AG09319 (cell line): Measurements from ENCODE around the gene CEP78.

ENCODE experiments used
- DNase-seq: peaks from one replicate; pipeline ENCODE4 v3.0.0-alpha.2; 2010; ENCODE audit warnings: low read depth; ENCODE audit errors: extremely low read depth
- TF ChIP-seq, protein P1 (sequence below): IDR thresholded peaks from 2 replicates; pipeline ENCODE4 v1.5.1; 2011; ENCODE audit warnings: low read depth, mild to moderate bottlenecking, inconsistent platforms, low read length, moderate library complexity

CEP78 gene

GRCh38 chr9:78298046-78298765 is 62.3 kb downstream of the CEP78 start:
- no peak for DNase-seq
- TF ChIP-seq, protein P1, sequence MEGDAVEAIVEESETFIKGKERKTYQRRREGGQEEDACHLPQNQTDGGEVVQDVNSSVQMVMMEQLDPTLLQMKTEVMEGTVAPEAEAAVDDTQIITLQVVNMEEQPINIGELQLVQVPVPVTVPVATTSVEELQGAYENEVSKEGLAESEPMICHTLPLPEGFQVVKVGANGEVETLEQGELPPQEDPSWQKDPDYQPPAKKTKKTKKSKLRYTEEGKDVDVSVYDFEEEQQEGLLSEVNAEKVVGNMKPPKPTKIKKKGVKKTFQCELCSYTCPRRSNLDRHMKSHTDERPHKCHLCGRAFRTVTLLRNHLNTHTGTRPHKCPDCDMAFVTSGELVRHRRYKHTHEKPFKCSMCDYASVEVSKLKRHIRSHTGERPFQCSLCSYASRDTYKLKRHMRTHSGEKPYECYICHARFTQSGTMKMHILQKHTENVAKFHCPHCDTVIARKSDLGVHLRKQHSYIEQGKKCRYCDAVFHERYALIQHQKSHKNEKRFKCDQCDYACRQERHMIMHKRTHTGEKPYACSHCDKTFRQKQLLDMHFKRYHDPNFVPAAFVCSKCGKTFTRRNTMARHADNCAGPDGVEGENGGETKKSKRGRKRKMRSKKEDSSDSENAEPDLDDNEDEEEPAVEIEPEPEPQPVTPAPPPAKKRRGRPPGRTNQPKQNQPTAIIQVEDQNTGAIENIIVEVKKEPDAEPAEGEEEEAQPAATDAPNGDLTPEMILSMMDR, result no peak

DNA sequence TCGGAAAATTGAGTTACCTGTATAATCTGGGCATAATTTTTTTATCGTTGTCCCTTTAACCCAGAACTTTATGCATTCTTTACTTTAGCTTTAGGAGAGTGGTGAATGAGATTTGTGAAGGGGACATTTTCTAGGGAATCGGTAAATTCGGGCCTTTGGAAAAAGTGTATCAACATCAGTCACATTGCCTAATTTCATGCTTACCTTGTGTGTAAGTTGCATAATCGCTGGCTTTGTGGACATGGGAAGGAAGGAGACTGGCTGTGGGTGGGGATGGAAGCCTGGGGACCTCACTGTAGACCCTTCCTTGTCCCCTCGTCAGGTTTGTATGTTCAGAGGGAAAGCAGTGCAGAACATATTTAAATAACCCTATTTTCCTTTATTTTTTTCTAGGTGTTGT is 64.3 kb downstream of the CEP78 start:
- DNase-seq, result no peak
- TF ChIP-seq, protein P1, result no peak

GRCh38 chr9:78301466-78301865 is 65.6 kb downstream of the CEP78 start:
- DNase-seq, result no peak

DNA sequence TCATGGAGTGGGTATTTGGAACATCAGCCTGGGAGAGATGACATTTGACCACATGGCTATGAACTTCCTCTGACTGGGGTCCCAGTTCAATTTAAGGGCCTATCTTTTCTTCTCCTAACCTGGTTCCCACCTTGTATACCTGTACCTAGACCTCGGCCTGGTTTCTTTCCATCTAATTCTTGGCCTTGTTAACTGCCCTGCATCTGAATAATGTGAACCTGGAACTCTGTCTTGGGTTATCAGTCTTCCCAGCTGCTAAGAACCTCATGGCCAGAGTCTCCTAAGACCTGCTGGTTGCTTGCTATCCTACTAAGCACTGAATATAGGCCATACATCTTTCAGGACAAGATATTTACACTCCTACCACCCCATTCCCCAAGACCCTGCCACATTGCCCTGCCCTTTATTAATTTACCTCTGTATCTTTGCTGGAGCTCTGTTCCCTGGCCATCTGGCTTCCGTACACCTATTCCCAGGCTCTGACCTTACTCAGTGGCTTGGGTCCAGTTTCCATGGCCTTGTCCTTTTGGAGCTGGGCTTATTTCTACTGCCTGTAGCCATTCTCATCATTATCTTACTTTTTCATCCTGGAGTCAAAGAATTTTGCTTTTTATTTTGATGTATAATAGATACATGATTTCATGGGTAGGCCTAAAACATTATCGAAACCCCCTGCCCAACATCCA is 67.6 kb downstream of the CEP78 start:
- TF ChIP-seq, protein P1, result no peak

More at GRCh38 chr9:78301466-78301865, 65.6 kb downstream of the CEP78 start:
- TF ChIP-seq, protein P1, result no peak

GRCh38 chr9:78304357-78304756 is 68.5 kb downstream of the CEP78 start:
- no peak for DNase-seq
- TF ChIP-seq, protein P1, result no peak

More for the DNA sequence above, 67.6 kb downstream of the CEP78 start:
- no peak for DNase-seq

- TF ChIP-seq, protein P1, result no peak
- DNase-seq, result no peak
These were observed 70.6 kb downstream of the CEP78 start for GRCh38 chr9:78306222-78307076.
